K562 (cell line): ENCODE results near the gene CTSS.

Experiments
- CTCF ChIP-seq, 3 experiments: IDR thresholded peaks in 2 of 3; conservative IDR thresholded peaks in 1 of 3; 2 replicates each; pipeline ENCODE4 v1.5.1; 2011 to 2012; ENCODE audit warnings: low read length in 3 of 3, mild to moderate bottlenecking in 3 of 3, control low read depth in 2 of 3, improper control_type of control experiment in 1 of 3, inconsistent platforms in 1 of 3, low read depth in 1 of 3, mixed read lengths in 1 of 3, moderate library complexity in 1 of 3; ENCODE audit not compliant: insufficient read depth in 2 of 3
- EP300 ChIP-seq: IDR thresholded peaks from 2 replicates; pipeline ENCODE4 v1.6.1; 2012; ENCODE audit warnings: low read length, improper control_type of control experiment
- RBM22 ChIP-seq: fragments of 200-400 bp; formaldehyde crosslinking; IDR thresholded peaks from 2 replicates; pipeline ENCODE4 v1.6.1; 2018; ENCODE audit warnings: low read length, low read depth; ENCODE audit not compliant: poor library complexity, severe bottlenecking
- TAF1 ChIP-seq: IDR thresholded peaks from 2 replicates; pipeline ENCODE4 v1.6.1; 2011; ENCODE audit warnings: mild to moderate bottlenecking, low read length, moderate library complexity; ENCODE audit not compliant: insufficient read depth, control insufficient read depth, severe bottlenecking; ENCODE audit errors: extremely low read depth
- YY1 ChIP-seq, 3 experiments: IDR thresholded peaks; 2 replicates each; pipeline ENCODE4 v1.6.1; 2011; ENCODE audit warnings: low read length in 2 of 3, mild to moderate bottlenecking in 2 of 3, moderate library complexity in 2 of 3, borderline replicate concordance in 1 of 3, control low read depth in 1 of 3, low read depth in 1 of 3; ENCODE audit not compliant: insufficient read depth in 3 of 3, insufficient replicate concordance in 2 of 3, control insufficient read depth in 1 of 3, insufficient read length in 1 of 3; ENCODE audit errors: extremely low read depth in 1 of 3
- ZC3H4 ChIP-seq: sonication (generic); formaldehyde crosslinking; IDR thresholded peaks from 2 replicates; pipeline ENCODE4 v1.9.0; 2021; ENCODE audit warnings: missing genetic modification reagents, borderline replicate concordance

GRCh38 chr1:150780510-150780909 is 14.9 kb upstream of the CTSS start:
- TF ChIP-seq YY1 (IDR thresholded peaks at IDR 0.05; ENCODE audit: borderline replicate concordance in 1 of 3, control insufficient read depth in 1 of 3, extremely low read depth in 1 of 3, insufficient read depth in 3 of 3, insufficient read length in 1 of 3, insufficient replicate concordance in 2 of 3, low read depth in 1 of 3, low read length in 2 of 3) (no peak), CTCF (IDR thresholded peaks at IDR 0.05 in 2 of 3, conservative IDR thresholded peaks at IDR 0.05 in 1 of 3; ENCODE audit: insufficient read depth in 2 of 3, low read depth in 1 of 3, low read length in 3 of 3) (no peak), ZC3H4 (CRISPR knock-in tag) (no peak), RBM22 (no peak), EP300 (no peak), TAF1 (no peak)
